GM23248 (cell line): ENCODE data around the gene KCNG1.

Source experiments
- EZH2 ChIP-seq: fragments of 200-600 bp; sonication (generic); IDR thresholded peaks from 2 replicates; pipeline ENCODE4 v1.6.1; 2018; ENCODE audit warnings: antibody characterized with exemption, mild to moderate bottlenecking; ENCODE audit not compliant: insufficient read depth, poor library complexity, severe bottlenecking
- EZH2phosphoT487 ChIP-seq: fragments of 200-600 bp; sonication (generic); IDR thresholded peaks from 2 replicates; pipeline ENCODE4 v1.6.1; 2018; ENCODE audit warnings: antibody characterized with exemption, moderate library complexity, mild to moderate bottlenecking, low read depth; ENCODE audit not compliant: insufficient read depth

DNA sequence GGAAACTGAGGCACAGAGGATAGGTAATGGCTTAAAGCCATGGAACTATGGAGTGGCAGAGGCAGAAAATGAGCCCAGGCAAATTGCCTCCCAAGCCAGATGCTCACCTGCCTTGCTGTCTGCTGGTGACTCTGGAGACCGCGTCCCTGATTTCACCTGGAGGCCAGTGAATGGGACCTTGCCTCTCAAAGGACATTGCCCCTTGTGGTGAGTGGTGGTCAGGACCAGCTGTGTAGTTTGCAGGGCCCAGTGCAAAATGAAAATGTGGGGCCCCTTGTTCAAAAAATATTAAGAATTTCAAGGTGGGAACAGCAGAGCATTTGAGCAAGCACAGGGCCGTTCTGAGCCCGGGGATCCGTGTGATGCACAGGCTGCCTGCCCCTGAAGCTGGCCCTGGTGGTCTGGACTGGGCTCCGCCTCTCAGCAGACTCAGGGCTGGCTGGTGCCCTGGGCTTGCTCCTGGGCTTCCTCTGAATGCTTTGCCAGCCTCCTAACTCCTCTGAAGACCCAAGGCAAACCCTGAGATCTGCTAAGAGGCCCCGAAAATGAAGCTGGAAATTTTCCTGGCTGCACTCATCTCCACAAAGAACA, 19.8 kb upstream of the KCNG1 start:
- no peak for TF ChIP-seq EZH2phosphoT487
- TF ChIP-seq EZH2 = no peak
